ENCODE measurements around the gene ESYT2.

DNA sequence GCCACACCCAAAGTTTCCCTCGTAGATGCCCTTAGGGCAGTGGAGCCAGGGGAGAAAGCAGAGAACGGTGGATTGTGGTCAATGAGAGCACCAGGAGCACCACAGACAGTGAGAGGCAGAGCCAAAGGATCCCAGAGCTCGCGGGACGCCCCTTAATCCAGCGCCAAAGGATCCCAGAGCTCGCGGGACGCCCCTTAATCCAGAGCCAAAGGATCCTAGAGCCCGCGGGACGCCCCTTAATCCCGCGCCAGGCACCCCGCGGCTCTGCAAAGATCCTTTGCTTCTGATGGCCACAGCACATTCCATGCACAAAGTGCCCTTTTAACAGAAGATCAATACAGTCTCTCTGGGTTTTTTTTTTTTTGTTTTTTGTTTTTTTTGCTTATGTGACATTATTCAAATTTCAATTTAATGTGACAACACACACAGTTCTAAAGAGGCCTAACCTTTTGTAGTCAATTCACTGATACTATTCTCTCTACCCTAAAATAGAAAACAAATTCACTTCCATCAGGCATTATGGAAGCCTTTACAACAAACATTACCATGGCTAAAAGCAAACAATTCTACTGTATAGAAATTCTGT, 71.8 kb downstream of the ESYT2 start:
- TF ChIP-seq, protein P1, sequence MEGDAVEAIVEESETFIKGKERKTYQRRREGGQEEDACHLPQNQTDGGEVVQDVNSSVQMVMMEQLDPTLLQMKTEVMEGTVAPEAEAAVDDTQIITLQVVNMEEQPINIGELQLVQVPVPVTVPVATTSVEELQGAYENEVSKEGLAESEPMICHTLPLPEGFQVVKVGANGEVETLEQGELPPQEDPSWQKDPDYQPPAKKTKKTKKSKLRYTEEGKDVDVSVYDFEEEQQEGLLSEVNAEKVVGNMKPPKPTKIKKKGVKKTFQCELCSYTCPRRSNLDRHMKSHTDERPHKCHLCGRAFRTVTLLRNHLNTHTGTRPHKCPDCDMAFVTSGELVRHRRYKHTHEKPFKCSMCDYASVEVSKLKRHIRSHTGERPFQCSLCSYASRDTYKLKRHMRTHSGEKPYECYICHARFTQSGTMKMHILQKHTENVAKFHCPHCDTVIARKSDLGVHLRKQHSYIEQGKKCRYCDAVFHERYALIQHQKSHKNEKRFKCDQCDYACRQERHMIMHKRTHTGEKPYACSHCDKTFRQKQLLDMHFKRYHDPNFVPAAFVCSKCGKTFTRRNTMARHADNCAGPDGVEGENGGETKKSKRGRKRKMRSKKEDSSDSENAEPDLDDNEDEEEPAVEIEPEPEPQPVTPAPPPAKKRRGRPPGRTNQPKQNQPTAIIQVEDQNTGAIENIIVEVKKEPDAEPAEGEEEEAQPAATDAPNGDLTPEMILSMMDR (IDR thresholded peaks at IDR 0.05; ENCODE audit: insufficient read depth, low read depth, low read length): no peak
- no peak for TF ChIP-seq EZH2 (IDR thresholded peaks at IDR 0.05; ENCODE audit: insufficient read depth, low read length)

All from astrocyte (in vitro differentiated cells and primary cell).